ENCODE measurements around the gene PASK.

DNA sequence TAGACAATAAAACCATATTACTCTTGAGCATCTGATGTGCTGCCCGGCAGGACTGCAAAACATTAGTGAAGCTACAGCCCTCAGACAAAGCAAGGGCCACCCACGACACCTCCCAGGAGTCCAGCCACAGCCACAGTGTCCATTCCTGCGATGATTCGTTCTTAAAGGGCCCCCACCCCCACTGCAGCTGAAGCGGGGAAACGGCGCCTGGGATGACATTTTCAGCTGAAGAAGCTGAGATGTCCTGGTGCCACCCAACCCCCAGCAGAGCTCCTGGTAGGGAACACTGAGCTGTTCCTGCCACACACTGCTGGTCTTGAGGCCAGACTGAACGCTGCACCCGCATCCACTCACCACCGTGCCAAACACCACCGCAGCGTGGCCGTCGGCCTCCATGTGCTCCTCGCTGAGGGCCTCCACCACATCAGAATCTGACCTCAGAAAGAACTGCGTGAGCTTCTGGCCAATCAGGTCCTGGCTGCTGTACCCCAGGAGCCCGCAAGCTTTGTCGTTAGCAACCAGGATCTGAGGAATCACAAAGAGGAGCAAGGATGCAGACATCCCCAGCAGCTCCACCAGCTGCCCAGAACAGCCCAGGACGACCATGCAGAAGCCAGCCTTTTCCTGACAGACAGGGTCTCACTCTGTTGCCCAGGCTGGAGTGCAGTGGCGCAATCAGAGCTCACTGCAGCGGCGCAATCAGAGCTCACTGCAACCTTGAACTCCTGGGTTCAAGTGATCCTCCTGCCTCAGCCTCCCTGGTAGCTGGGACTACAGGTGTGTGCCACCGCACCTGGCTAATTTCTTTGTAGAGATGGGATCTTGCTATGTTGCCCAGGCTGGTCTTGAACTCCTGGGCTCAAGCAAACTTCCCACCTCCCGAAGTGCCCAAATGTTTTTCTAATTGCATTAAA lies 9.5 kb downstream of the PASK start:
- TF ChIP-seq, protein P1, sequence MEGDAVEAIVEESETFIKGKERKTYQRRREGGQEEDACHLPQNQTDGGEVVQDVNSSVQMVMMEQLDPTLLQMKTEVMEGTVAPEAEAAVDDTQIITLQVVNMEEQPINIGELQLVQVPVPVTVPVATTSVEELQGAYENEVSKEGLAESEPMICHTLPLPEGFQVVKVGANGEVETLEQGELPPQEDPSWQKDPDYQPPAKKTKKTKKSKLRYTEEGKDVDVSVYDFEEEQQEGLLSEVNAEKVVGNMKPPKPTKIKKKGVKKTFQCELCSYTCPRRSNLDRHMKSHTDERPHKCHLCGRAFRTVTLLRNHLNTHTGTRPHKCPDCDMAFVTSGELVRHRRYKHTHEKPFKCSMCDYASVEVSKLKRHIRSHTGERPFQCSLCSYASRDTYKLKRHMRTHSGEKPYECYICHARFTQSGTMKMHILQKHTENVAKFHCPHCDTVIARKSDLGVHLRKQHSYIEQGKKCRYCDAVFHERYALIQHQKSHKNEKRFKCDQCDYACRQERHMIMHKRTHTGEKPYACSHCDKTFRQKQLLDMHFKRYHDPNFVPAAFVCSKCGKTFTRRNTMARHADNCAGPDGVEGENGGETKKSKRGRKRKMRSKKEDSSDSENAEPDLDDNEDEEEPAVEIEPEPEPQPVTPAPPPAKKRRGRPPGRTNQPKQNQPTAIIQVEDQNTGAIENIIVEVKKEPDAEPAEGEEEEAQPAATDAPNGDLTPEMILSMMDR (IDR thresholded peaks at IDR 0.05): no peak
- TF ChIP-seq EP300 (IDR thresholded peaks at IDR 0.05): no peak
- TF ChIP-seq POLR2AphosphoS5 (IDR thresholded peaks at IDR 0.05): no peak

Data from sigmoid colon (tissue), 4 donors.